Activated T-cell treated with anti-CD3 and anti-CD28 coated beads for 1 hour (primary cell): Measurements from ENCODE around the gene ATP11A.
"Not testable (repeated sequence)": the region's sequence is repeated elsewhere in the genome, so short reads cannot be mapped to it uniquely, and the experiment has no call there.

Experiments
- DNase-seq: peaks from one replicate; pipeline ENCODE4 v3.0.0-alpha.2; 2020; ENCODE audit warnings: low read depth

Gene ATP11A

DNA sequence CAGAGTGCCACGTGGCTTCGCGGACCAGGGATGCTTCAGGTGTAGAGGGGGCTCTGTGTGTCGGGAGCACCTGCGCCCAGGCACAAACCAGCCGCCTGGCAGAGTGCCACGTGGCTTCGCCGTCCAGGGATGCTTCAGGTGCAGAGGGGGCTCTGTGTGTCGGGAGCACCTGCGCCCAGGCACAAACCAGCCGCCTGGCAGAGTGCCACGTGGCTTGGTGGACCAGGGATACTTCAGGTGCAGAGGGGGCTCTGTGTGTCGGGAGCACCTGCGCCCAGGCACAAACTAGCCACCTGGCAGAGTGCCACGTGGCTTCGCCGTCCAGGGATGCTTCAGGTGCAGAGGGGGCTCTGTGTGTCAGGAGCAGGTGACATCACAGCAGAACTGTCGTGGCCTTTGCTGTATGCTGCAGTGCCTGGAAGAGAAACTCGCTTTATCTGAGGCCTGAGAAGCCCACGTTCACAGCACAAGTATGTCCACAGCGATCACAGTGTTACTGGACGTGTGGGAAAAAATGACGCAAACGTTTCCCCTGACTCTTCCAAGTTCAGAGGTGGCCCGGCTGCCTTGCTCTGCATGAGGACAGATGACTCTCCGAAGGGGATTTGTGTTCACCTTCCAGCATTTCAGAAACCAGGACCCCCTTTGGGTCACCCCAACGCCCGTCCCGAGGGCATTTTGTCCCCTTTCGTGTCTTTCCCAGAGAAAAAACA is 151.6 kb downstream of the ATP11A start:
- DNase-seq = not testable (repeated sequence)

- no peak for DNase-seq
These were observed 152.6 kb downstream of the ATP11A start for GRCh38 chr13:112842343-112842856.

- no peak for DNase-seq
These were observed 153.1 kb downstream of the ATP11A start for GRCh38 chr13:112842931-112843391.

DNA sequence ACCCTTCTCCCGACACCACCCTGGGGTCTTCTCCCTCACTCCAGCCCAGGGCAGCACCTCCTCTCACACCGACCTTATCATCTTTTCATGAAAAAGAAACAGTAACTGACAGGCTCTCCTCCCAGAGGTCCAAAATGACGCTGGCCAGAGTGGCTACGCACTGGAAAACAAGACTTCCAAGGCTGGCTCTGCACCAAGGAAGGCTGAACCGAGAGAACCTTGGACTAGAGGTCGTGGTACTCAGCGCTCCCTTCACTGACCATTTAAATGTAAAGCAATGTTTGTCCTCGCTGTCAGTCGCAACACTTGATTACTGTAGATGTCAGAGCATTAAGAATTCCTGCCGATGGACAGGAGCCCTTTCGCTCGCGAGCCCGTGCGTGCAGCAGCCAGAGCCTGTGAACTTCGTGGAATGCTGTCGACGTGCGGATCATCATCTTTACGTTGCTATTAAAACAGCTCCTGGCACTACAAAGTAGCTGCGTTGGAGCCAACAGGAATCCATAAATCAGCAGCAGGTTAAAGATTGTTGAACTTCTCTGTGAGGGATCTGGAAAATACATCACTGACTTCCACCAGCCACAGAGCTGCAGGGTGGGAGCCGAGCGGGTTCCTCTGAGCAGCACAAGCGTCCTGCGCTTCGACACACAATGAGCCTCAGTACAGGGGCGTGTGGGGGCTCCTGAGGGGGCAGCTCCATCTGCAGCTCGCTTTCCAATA is 153.7 kb downstream of the ATP11A start:
- no peak for DNase-seq

DNA sequence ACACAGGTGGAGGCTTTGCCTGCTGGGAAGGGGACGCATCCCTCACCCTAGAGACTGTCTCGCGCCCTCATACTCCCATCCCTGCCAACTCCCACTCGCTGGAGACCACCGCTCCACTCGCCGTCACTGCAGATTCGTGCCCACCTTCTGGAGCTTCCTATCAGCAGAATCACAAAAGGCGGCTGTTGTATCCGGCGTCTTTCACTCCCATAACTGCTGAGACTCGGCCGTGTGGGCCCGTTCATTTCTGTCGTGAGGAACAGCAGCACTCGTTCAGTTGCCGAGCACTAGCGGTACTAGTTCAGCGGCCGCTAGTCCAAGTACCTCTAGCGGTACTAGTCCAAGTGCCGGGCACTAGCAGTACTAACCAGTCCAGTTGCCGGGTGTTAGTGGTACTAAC is 154.6 kb downstream of the ATP11A start:
- DNase-seq = no peak

GRCh38 chr13:112844879-112845278 is 155.0 kb downstream of the ATP11A start:
- DNase-seq = no peak

DNA sequence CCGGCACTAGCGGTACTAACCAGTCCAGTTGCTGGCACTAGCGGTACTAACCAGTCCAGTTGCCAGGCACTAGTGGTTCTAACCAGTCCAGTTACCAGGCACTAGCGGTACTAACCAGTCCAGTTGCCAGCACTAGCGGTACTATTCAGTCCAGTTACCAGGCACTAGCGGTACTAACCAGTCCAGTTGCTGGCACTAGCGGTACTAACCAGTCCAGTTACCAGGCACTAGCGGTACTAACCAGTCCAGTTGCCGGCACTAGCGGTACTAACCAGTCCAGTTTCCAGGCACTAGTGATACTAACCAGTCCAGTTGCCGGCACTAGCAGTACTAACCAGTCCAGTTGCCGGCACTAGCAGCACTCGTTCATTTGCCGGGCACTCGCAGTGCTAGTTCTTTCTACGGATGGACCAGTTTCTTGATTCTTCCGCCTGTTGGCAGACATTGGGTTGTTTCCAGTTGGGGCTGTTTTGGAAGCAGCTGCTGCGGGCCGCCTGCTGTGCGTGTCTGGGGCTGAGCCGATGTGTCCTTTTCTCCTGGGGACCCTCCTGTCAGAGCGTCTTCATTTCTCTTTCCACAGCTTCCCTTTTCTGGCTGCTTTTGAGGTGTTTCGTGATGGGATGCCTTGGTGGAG is 155.8 kb downstream of the ATP11A start:
- no peak for DNase-seq

DNA sequence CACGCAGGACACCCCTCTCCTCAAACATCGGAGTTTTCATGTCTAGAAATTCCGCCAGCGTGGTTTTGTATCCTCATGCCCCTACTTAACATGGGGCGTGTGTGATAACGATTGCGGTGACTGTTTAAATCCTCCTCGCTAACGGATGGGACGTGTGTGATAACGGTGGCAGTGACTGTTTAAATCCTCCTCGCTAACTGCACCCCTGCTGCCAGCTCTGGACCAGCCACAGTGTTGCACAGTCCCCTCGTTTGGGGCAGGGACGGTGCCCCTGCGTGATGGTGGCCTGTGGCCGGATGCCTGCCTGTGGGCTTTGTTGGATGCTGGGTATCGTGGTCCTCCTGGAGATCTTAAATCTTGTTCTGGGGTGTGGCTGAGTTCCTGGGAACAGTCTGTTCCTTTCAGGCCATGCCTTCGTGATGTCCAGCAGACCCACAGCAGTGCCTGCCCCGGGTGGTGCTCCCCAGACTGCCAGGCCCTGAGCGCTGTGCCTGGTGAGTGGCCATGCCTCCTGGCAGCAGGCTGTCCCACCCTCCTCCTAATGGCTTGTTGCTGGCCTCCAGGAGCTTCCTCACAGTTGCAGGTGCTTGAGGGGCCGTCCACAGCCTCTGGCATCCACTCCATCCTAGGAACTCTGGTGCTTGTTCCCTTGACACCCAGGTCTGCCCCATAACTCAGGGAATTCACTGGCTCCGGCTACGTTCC is 156.7 kb downstream of the ATP11A start:
- no peak for DNase-seq

DNA sequence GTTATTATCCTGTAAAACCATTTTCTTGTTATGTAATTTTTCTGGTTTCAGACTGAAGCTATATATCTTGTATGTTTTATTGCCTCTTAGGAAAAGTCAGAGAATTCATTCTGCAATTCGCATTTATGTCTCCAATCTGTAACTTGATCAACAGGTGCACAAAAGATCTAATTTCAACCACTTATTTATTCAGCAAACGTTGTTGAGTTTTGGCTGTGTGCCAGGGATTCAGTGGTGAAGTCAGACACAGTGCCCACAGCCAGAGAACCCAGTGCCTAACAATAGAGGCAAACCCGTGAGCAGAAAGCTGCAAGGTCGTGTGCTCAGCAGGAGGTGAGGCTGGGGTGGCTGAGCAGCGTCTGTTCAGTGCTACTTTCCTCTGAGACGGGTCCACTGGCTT is 159.7 kb downstream of the ATP11A start:
- no peak for DNase-seq

DNA sequence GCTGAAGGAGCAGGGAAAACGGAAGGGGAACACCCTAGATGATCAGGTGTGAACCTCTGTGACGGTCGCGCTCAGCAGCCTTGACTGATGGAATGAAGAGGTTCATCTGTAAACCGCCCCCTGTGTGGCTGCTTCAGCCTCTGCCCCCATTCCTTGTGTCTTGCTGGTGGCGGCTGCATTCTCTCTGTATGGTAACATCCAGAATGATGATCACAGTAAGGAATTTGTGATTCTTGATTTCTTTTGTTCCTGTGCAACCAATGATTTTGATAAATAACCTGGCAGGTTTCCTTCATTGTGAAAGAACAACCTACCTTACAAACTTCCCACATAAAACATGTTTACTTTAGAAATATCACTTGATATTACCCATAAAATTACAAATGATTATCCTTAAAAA is 160.4 kb downstream of the ATP11A start:
- DNase-seq = no peak

DNA sequence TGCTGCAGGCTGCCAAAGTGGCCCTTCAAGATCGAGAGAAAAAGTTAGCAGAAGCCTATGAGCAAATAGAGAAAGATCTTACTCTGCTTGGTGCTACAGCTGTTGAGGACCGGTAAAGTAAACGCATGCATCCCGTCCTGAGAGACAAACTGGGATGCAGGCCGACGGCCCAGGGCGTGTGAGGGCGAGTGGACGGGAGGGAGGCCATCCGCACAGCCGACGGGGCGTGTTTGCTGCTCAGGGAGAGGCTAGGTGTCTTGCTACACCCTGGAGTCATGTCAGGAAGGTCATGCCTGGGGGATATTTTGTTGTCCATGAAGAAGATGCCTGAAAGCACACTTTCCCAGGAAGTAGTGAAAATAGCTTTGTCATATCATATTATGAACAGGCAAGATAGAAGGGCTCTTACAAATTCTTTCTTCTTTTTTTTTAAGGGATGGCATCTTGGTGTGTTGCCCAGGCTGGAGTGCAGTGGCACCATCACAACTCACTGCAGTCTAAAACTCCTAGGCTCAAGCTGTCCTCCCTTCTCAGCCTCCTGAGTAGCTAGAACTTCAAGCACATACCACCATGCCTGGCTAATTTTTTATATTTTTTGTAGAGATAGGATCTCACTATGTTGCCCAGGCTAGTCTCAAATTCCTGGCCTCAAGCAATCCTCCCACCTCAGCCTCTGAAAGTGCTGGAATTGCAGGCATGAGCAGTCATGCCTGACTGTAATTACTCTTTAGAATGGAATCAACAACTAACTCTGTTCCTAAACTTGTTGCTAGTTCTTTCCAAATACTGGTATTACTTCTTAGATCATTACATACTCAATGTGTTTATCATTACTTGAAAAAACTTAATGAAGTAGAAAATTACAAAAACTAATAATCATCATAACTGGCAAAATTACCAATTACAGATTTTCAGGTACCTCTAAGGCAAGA is 161.5 kb downstream of the ATP11A start:
- no peak for DNase-seq

- no peak for DNase-seq
These were observed 162.6 kb downstream of the ATP11A start for GRCh38 chr13:112852392-112852791.

GRCh38 chr13:112852808-112853207 is 163.0 kb downstream of the ATP11A start:
- DNase-seq = no peak

DNA sequence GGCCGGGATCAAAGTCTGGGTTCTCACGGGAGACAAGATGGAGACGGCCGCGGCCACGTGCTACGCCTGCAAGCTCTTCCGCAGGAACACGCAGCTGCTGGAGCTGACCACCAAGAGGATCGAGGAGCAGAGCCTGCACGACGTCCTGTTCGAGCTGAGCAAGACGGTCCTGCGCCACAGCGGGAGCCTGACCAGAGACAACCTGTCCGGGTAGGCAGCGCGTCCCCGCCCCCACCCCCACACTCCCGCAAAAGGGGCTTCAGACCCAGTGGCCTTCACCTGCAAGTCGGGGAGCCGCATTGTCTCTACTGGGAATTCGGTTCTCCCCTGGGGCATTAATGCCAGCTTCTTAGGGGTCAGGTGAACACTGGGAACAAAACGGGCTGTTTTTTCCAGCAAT is 164.5 kb downstream of the ATP11A start:
- no peak for DNase-seq

GRCh38 chr13:112855859-112856258 is 166.0 kb downstream of the ATP11A start:
- DNase-seq = no peak

DNA sequence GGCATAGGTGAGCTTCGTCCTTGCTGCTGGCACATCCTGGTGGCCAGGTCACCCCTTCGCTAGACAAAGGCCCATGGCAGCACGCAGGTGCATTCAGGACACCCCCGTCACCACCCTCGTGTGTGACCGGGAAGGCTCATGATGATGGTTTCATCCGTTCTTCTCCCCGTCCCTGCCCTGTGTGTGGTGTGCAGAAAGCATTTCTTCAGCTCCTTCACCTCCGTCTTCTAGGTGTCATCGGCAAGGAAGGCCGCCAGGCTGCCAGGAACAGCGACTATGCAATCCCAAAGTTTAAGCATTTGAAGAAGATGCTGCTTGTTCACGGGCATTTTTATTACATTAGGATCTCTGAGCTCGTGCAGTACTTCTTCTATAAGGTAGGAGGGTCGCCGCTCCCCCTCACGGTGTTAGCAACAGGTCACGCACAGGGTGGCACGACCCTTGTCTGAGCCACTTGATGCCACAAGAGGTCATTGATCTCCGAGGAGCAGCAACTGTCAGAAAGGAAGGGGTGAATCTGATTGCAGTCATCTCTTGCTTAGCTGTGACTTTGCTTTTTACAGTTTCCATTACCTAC is 168.2 kb downstream of the ATP11A start:
- DNase-seq = no peak

DNA sequence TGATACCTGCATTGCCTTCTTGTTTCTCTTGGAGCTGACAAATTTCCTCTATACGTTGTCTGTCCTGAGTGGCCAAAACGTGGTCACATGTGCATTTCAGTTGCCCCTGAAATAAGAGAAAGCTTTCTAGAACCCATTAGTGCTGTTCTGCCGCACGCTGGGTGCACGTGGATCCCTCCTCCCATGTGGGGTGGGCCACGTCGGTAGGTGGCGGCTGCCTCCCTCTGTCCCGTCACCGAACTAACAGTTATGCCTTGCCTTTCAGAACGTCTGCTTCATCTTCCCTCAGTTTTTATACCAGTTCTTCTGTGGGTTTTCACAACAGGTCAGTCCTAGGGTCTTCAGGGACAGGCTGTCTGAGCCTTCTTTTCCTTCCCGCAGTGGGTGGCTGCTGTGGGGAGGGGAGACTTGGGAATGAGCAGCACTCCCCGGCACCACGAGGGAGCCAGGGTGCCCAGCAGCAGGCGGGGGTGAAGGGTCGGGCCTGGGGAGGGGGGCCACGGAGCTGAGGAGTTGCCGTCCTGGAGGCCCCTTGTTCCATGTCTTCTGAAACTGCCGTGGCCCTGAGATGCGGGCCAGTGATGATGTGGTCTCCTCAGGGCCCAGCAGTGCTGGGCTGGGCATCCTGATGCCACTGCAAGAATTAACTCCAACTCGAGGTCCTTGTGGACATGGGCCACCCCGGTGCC is 169.4 kb downstream of the ATP11A start:
- DNase-seq = no peak

DNA sequence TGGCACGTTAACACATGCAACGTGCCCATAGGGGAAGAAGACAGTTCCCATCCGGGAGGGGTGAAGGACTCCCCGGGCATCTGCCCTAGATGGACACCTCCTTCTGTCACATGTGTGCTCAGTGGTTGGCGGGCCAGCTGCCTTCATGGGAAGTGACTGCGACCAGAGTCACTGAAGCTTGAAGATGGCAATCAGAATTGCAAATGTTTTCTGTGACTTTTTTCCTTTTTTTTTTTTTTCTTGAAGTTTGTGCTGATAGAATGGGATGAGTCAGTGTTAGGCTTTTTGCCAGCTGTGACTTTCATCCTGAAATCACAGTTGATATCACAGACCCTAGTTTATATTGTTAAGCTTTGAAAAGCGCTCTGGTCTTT is 170.0 kb downstream of the ATP11A start:
- no peak for DNase-seq

GRCh38 chr13:112861876-112862615 is 172.2 kb downstream of the ATP11A start:
- DNase-seq = no peak

DNA sequence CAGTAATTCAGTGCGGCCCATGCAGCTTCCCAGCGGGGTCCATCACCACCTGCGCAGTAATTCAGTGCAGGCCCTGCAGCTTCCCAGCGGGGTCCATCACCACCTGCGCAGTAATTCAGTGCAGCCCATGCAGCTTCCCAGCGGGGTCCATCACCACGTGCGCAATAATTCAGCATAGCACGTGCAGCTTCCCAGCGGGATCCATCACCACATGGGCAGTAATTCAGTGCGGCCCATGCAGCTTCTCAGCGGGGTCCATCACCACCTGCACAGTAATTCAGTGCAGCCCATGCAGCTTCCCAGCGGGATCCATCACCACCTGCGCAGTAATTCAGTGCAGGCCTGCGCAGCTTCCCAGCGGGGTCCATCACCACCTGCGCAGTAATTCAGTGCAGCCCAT is 173.5 kb downstream of the ATP11A start:
- DNase-seq = not testable (repeated sequence)
